Measurements from ENCODE around the gene AKR7A2.
"Not testable (repeated sequence)": the region's sequence is repeated elsewhere in the genome, so short reads cannot be mapped to it uniquely, and the experiment has no call there.

Gene AKR7A2

DNA sequence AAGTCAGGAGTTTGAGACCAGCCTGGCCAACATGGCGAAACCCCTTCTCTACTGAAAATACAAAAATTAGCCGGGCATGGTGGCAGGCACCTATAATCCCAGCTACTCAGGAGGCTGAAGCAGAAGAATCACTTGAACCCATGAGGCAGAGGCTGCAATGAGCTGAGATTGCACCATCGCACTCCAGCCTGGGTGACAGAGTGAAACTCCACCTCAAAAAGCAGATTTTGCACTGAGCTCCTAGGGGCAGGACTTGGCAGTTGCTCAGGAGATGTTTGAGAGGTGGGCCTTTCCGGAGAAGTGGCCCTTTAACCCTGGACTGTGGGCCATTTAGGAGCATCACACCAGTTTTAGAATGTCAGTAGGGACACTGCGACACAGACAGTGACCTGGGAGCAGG is 55.6 kb downstream of the AKR7A2 start:
- not testable (repeated sequence) for DNase-seq

DNA sequence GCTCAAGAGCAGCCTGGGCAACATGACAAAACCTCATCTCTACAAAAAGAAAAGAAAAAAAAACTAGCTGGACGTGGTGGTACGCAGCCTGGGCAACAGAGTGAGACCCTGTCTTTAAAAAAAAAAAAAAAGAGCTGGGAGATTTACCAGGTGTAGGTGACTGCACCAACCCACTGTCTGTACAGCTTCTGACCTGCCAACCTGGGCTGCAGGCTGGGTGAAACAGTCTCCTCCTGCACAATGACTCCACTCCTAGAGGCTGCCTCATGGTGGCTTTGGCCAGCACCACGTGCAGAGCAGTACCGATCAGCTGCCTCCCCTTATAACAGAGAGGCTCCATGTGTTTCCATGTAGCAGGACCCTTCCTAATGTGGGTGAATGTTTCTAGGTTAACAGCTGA is 56.7 kb downstream of the AKR7A2 start:
- no peak for DNase-seq

- no peak for DNase-seq
Observed at GRCh38 chr1:19254416-19254815, 57.5 kb downstream of the AKR7A2 start.

Measured in HCEC 1CT (cell line).